Effector CD4-positive, alpha-beta T cell (primary cell): Measurements from ENCODE around the gene TAS2R30.
"Not testable (repeated sequence)": the region's sequence is repeated elsewhere in the genome, so short reads cannot be mapped to it uniquely, and the experiment has no call there.

Source experiments
- DNase-seq: peaks from one replicate; pipeline ENCODE4 v3.0.0-alpha.2; 2020

TAS2R30 gene

DNA sequence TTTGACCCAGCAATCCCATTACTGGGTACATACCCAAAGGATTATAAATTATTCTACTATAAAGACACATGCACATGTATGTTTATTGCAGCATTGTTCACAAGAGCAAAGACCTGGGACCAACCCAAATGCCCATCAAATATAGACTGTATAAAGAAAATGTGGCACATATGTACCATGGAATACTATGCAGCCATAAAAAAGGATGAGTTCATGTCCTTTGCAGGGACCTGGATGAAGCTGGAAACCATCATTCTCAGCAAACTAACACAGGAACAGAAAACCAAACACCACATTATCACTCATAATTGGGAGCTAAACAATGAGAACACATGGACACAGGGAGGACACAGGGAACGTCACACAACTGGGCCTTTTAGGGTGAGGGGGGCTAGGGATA, 20.3 kb downstream of the TAS2R30 start:
- DNase-seq, result not testable (repeated sequence)

- DNase-seq, result not testable (repeated sequence)
Observed at GRCh38 chr12:11111213-11111612, 23.2 kb downstream of the TAS2R30 start.

DNA sequence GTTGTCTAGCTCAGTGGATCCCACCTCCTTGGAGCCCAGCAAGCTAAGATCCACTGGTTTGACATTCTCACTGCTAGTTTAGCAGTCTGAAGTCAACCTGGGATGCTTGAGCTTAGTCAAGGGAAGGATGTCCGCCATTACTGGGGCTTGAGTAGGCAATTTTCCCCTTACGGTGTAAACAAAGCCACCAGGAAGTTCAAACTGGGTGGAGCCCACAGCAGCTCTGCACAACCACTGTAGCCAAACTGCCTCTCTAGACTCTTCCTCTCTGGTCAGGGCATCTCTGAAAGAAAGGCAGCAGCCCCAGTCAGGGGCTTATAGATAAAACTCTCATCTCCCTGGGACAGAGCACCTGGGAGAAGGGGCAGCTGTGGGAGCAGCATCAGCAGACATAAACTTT, 25.6 kb downstream of the TAS2R30 start:
- DNase-seq, result no peak

DNA sequence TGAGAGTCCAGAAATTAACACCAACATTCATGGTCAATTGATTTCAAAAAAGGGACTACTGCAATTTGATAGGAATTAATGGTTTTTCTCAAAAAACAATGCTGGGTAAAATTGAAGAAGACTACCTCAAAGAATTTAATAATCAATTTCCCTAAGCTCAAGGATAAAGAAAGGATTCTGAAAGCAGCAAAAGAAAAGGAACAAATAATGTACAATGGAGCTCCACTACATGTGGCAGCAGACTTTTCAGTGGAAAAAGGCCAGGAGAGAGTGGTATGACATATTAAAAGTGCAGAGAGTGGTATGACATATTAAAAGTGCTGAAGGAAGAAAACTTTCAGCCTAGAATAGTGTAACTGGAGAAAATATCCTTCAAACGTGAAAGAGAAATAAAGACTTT, 26.7 kb downstream of the TAS2R30 start:
- no peak for DNase-seq

- DNase-seq, result no peak
Observed at GRCh38 chr12:11106288-11106687, 28.2 kb downstream of the TAS2R30 start.

DNA sequence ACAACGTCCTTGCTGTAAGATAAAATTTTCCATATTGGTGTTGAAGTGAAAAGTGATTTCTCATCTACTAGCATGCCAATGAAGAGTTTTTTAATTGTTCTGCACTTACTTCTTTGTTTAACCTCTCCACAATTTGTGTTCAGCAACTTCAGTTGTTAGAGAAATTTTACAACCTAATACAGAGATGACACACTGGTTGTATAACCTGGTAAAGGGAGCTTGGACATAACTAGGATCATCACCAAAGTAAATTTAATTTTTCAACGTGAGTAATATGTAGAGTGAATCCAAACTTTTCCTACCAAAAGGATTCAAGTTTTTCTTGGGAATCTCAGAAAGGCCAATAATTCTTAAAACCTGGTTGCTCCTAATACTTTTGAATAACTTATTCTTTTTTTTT, 28.9 kb downstream of the TAS2R30 start:
- DNase-seq, result no peak

DNA sequence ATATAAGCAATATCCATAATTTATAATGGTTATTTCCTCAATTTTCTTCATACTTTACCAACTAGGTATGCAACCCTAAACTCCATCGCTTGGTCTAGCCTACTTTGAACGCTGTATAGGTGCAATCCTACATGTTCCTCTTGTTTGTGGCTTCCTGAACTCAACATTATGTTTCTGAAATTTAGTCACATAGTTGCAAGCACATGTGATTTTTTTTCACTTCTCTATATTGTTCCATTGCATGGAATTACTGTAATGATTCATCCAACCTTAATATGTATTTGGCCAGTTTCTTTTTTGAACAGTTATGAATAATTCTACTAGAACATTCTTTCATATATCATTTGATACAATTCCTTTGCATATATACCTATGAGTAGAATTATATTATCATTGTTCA, 39.5 kb downstream of the TAS2R30 start:
- not testable (repeated sequence) for DNase-seq

GRCh38 chr12:11092128-11092527, 42.3 kb downstream of the TAS2R30 start, which contains the start of gene TAS2R43:
TAS2R43 (minus strand) TSS chr12:11092313; CDS start chr12:11092229, 84 bp downstream.
- DNase-seq, result no peak

GRCh38 chr12:11089246-11089645, 45.2 kb downstream of the TAS2R30 start:
- DNase-seq, result no peak

DNA sequence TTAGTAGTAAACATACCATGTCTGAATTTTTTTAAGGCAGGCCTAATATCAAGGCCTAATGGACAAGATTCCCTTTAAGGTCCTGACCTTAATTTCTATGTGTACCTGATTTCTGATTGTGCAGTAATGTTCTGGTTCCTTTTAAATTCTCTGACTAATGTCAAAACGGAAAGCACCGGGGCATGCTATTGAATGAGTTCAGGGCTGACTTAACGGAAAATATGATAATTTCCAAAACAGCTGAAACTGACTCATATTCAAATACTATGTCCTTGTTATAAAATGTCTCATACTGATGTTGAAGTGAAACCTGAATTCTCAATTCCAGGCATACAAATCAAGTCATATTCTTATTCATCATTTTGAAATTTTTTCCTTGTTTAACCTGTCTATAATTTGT, 49.0 kb downstream of the TAS2R30 start:
- DNase-seq, result no peak
